ENCODE data around the gene RNF39.
"Not testable (repeated sequence)": the region's sequence is repeated elsewhere in the genome, so short reads cannot be mapped to it uniquely, and the experiment has no call there.

The RNF39 gene, protein sequence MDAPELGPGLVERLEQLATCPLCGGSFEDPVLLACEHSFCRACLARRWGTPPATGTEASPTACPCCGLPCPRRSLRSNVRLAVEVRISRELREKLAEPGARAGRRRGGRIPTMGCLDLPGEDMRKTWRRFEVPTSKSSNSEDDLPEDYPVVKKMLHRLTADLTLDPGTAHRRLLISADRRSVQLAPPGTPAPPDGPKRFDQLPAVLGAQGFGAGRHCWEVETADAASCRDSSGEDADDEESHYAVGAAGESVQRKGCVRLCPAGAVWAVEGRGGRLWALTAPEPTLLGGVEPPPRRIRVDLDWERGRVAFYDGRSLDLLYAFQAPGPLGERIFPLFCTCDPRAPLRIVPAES

DNA sequence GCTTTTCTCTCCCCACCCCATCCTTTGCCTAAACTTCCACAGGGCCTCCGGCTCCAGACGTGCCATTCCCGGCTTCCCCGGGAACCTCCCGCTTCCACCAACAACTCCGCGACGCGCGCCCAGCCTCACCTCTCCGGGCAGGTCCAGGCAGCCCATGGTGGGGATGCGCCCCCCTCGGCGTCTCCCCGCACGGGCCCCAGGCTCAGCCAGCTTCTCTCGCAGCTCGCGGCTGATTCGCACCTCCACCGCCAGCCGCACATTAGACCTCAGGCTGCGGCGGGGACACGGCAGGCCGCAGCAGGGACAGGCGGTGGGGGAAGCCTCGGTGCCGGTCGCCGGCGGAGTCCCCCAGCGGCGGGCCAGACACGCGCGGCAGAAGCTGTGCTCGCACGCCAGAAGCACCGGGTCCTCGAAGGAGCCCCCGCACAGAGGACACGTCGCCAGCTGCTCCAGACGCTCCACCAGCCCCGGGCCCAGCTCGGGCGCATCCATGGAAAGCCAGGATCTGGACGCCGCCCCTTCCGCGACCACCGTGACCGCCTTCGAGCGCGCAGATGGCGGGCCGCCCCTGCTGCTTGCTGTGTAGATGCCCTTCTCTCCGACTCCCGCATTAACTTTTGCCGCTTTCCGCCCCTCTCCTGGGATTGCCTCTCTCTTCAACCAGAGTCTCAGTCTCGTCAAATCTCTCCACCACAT lies at the start of gene RNF39:
RNF39 (minus strand) TSS at position 676 of the 696 bp plus-strand sequence; CDS start at position 492, 184 bp downstream.
- no peak for DNase-seq

DNA sequence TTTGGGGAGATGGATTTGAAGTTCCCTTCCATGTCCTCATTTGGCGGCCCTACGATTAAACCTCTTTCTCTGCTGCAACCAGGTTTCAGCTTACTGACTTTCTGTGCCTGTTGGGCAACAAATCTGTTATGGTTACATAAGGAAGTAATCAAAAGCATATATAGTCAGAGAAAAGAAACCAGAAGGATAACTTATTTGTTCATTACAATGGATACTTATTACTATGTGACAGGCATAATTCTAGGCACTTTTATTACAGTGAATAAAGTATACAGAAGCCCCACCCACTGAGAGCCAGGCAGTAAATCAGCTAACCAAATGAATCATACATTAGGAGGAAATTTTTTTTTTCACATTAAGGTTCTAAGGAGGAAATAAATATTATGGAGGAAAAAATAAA lies 46.9 kb upstream of the RNF39 start:
- no peak for DNase-seq

DNA sequence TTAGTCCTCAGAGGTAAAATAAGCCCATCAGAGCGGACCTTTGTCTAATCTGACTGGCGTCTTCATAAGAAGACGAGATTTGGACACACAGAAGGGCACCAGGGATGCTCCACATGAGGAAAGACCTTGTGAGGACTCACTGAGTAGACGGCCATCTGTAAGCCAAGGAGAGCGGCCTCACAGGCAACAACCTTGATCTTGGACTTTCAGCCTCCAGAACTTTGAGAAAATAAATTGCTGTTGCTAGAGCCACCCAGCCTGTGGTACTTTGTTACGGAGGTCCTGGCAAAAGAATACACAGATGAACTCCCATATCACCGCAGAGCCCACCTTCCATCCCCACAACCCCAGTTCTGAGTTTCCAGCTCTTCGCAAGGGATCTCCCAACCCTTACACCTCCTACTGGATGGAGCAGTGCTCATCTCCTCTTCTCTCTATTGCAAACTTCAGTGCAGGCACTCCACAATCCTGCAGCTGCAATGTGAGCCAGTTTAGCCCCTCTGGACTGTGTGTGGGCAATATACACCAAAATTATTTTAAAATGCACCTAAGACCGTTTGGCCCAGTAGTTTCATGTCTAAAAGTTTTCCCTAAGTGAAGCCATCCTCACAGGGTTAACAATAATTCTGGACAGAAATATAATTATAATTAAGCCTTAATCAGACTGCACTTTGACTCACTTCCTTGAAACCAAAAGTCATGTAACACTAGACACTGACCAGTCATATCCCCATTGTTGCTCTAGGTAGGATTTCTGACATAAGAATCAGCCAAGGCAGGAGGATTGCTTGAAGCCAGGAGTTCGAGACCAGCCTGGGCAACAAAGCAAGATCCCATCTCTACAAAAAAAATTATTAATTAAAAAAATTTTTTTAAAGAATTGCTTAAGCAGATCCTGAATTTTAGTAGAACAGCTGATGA lies 46.1 kb upstream of the RNF39 start:
- DNase-seq = no peak

DNA sequence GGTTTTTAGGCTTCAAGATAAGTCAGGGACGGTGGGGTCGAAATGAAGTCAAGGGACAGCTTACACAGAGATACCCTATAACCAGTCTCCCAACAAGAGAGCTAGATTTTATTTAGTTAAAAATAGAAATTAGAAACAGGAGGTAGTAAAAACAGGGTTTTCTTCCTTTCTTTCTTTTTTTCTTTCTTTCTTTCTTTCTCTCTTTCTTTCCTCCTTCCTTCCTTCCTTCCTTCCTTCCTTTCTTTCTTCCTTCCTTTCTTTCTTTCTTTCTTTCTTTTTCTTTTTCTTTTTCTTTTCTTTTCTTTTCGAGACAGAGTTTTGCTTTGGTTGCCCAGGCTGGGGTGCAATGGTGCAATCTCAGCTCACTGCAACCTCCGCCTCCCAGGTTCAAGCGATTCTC lies 43.1 kb upstream of the RNF39 start:
- DNase-seq = not testable (repeated sequence)

DNA sequence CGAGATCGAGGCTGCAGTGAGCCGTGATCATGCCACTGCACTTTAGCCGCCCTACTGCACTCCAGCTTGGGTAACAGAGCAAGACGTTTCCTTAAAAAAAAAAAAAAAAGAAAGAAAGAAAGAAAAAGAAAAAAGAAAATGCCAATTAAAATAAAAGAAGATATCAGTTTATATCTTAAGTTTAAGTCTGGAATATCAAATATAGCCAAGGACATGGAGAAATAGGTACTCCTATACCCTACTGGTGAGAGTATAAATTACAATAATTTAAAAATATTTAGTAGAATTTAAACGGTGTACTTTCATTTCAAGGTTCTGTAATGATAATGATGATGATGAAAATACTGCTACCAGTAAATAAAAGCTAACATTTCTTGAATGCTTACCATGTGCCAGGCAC lies 41.2 kb upstream of the RNF39 start:
- no peak for DNase-seq

DNA sequence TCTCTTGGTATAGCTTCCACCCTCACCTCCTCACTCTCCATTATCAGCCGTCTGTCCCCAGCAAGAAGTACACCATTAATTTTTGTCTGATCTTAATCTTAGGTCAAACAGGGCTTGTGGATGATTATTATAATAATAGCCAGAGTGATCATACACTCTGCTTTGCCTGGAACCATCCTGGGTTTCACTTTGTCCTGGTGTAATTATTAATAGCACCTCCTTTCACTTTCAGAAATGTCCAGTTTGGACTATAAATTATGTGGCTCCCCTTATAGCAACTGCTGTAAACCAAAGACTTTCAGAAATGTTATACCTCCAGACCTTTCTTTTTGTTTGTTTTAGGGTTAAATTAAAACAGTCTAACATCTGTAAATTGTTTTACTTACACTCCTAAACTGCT lies 38.3 kb upstream of the RNF39 start:
- no peak for DNase-seq

DNA sequence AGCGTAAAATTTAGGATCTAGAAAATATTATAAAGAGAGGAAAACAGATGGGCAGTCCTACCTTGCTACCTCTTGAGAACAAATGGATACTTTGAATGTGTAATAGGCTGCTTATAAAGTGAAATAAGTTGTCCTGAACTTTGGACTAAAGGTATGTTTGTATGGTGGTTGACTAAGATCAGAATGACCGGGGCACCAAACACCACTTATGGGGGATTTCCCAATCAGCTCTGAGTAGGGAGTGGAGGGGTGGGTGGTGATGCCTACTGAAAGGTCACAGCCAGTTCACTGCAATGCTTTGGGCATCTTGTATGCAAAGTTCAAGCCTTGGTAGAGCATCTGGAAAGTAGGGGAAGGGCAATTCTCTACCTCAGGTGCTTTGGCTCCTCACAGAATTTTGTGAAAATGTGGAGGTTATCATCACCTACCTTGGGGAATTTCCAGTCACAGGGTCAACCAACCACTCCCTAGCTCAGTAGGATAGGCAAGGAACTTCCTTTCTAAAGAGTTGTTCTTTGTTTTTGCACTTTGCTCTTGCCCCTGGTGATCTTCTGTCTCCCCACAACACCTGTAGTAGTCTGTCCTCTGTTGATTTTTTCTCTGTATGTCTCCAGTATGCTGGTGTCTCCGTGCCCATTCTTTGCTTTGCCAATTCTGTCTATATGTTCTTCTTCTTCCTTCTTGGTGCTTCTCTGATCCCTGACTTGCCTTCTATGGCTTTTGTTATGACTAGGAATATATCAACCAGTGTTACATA lies 37.6 kb upstream of the RNF39 start, which contains the start of gene TRIM31:
TRIM31 (minus strand) TSS at position 88 of the 757 bp plus-strand sequence. CDS start 285 bp downstream, outside the sequence.
- DNase-seq = no peak

DNA sequence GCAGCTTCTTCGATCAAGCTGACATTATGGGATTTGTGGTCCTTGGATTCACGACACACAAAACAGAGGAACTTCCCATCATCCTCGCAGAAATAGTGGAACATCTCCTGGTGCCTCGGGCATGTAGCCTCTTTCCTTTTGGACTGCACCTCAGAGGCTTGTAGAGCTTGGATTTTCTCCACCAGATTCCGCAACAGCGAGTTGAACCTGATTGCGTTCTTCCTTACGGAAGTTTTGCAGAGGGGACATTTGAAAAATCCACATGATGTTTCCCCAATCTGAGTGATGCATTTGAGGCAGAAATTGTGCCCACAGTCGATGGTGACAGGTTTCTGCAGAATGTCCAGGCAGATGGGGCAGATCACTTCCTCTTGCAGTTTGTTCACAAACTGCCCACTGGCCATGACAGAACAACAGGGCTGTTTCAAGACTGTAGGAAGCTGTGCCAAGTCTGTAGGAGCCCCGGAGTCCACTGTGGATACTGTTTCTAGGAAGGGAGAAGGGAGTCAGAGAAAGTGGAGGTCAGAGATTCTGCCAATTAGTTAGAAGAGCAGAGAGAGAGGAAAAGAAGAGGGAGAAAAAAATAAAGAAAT lies 36.9 kb upstream of the RNF39 start:
- no peak for DNase-seq

DNA sequence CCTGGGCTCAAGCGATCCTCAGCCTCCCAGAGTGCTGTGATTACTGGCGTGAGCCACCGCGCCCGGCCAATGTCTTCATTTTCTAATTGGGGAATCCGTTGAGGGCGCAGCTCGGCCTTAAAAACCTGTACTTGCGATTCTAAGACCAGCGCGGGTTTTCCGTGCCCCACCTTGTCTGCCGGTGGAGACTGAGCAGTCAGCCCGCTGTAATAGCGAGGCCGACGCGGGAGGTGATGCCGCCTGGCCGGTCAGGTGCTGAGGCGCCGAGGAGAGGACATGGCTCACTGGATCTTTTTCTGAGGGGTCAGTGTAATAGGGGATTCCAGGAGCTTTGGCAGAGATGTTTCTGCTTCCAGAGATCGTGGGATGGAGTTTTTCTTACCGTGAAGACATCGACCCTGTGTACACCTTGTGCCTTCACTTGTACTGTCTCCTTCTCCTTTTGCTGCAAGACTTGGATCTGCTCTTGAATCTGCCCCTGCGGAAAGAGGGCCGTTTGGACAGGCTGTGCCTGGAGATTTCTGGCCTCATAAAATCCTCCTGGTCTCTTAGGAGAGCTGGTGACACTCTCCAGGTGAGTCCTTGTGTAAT lies 35.8 kb upstream of the RNF39 start:
- DNase-seq = no peak

DNA sequence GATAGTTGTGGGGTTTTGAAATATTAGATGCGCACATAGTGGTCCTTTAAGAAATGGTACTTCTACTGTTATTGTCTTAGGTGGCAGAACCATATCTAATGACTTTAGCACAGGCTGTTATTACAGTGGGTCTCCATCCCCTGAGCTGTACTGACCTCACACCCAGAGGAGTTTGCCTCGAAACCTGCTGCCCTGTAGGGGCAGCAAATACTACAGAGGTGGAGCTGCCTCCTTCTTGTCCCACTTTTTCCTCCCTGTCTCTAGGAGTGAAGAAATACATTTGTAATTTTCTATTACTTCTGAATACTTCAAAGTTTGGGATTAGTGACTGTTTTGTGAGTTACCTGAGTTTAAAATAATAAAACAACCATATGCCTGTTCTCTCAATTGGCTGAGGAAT lies 29.1 kb upstream of the RNF39 start:
- DNase-seq = no peak

DNA sequence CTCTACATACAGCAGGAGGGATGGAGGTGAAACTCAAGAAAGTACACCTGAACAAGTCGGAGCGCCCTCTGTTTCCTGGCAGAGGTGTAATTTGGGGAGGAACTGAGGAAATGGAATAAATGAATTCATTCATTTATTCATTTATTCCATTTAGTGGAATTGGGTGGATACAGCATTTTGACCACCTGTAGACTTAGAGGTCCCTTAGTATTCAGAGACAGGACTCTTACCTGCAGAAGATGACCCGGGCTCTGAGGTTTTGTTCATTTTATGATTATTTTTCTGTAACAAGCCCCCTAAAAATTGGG lies 28.3 kb upstream of the RNF39 start:
- DNase-seq = no peak

DNA sequence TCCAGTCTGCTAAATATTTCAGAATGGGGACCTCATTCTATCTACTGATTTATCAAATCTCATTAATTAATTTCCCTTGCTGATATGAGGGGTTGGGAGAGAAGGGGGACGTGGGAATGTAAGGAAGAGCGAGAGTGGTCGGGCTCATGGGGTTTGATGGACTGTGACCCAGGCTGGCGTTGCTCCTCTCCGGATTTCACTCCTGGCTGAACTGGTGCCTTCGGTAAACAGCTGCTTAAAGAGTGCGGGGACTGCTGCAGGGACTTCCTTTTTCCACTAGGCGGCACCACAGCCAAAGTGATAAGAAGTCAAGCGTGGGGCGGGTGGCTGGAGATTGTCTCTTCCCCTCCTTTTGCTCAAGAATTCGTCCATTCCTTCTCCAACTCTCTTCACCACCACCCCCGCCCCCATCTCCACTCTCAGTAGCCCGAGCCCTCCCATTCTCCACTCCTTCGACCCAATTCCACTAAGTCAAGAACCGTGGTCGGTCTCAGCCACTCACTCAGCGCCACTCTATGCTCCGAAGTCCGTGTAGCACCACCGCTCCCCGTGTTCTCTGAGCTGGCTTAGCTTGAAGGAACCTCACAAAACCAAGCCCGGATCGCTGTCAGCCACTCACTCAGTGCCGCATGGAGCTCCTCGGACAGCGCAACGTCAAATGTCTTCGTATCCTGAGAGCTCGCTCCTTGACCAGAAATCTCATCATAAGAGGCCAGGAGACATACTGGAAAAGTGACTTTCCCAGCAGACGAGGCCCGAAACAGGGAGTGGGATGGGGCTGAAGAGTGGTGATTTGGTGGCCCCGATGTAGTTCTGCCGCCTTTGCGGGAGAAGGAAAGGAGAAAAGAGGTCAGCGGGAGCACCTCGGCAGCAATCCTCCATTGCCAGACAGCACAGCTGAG lies 27.7 kb upstream of the RNF39 start:
- DNase-seq = peak; percentile 6

DNA sequence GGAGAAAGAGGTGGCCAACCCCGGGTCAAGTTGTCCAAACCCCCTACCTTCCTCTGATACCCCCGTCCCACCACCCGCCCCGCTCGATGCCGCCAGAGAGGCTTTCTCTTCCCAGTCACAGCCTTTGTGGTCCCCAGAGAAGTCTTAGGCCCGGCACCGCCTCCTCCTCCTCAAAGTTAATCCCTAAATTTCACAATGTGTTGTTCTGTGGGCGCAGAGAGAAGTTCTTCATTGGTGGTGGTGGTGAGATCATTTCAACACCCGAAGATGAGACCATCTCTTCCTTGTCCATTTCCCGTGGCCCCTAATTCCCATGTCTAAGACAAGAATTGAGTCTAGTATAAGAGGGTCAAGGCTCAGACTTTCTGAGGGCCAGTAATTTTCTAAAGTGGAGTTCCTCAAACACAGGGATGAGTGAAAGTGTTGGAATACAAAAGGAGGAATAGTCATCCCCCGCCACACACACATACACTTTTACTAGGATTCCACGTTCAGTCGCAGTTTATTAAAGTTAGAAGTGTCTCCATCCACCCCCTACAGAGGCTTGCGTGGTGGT lies 26.9 kb upstream of the RNF39 start:
- no peak for DNase-seq

DNA sequence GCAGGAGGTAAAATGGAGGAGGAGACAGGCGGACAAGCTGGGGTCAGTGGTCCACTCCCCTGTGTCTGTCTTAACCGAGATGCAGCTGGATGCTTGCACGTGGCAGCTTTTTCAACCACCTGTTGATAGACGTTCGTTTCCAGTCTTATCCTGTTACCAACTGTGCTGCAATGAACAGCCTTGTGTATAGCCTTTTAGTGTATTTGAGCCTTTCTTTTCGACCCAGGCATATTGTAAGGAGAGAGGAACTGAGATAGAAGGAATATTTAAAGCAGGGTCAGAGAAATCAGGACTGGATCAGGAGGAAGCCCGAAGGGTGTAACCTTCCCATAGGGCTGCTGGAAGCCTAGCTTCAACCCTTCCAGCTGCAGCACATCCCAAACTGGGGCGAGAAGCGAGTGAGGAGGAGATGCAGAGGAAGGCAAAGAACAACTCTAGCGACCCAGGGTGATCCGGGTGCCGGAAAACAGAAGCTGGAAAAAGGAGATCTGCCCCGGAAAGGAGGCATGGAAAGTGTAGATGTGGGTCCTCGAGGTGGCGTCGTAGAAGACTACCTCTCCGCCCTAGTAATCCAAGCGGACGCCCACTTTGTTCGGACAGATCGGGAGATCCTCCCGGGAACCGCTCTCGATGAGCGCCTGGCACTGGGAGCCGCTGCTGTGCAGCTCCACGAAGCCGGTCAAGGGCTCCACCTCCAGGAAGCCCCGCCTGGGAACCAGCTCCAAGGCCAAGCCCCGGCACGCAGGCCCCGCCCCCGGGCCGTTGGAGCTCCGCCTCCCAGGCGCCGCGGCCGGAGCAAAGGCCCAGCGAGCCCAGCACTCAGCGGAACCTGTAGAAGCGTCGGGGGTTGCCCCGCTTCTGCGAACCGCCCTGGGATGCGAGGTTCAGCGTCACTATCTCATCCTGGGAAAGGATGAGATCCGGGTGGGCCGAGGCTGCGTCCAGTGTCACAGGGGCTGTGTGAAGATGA lies 26.2 kb upstream of the RNF39 start:
- DNase-seq = no peak

DNA sequence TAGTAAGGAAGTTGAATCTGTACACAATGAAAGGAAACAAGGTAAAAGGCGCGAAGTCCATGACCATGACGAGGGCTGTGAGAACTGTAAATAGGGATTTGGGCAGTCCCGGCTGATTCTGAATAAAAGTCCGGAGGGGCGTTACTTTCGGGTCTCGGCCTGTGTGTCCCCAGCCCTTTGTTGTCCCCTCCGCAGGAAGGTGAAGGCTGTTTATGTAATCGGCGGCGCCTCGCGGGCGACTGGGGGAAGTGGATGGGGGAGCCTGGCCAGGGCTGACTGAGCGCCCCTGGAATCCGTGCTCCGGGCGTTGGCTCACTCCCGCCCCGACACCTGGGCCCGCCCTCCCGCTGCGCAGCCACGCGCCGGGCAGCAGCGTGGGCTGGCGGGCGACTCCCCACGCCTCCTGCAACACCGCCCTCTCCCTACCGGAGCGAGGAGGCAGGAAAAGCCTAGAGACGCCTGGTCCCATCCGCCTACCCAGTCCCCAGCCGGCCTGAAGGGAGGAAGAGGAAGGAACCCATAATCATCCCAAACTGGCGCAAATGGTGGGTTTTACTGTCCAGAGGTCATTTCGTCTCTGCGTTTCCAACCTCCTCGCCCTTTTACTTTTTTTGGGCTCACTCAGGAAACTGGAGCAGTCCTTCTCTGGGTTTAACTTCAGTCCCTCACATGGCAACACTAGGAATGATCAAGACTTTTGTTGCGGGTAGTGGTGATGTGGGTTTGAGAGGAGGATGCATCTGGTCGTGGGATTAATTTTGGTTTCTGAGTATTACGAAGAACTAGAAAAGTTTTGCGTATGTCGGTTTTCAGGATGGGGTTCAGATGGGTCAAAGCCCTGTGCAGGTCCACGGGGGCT lies 25.2 kb upstream of the RNF39 start:
- no peak for DNase-seq

DNA sequence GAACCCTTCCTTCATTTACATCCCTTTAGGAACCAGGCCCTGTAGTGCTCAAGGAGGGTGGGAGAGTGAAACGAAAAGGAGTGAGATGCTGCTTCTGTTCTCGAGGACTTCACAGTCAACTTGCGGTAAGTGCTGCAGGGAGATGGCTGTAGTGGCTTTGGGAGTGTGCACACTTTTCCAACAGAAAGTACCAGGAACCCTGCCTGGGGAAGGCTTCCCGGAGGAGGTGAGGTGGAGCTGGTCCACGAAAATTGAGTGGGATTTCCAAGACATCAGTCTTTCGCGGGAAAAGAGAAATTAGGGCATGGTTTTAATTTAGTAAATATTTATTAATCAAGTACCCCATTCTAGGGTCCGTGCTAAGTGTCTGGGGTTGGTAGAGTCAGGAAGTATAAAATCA lies 24.6 kb upstream of the RNF39 start:
- no peak for DNase-seq

DNA sequence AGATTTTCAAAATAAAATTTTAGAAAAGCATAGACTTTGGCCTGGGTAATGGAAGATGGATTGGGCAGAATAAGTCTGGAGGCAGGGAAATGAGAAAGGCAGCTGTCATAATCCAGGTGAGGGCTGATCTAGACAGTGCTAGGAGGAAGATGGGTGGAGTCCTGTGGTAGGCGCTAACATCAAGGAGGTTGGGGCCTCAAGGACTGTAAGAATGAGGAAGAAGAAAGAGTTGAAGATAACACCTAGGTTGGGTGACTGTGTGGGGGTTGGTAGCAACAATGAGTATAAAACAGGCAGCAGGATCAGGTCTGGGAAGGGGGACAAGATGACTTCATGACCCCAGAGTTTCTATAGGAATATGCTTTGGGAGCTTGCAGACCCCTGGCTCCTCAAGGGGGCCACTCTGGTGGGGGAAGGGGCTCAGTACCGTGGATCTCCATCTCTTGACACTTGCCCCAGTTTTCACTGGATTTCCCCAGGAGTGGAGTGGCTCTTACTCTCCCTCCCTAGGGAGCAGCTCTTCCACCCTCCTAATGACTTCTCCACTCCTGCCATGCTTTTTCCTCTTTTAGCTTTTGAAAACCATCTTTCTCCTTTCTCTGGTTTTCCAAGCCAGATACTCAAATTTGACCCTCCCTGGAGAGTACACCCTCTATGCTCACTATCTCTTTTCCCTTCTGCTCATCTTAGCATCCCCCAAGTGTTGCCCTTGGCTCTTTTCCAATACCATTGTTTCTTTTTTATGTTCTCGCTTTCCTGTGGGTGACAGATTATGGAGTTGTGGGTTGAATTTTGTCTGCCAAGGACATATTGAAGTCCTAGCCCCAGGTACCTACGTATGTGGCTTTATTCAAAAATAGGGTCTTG lies 22.6 kb upstream of the RNF39 start:
- no peak for DNase-seq
